WTC11 (cell line): Measurements from ENCODE around the gene PIP4K2C.

Experiments used
- ATF1 ChIP-seq: sonication (generic); formaldehyde crosslinking; IDR thresholded peaks from 2 replicates; pipeline ENCODE4 v1.8.1; 2023; ENCODE audit warnings: mild to moderate bottlenecking, moderate library complexity, missing genetic modification reagents
- CREM ChIP-seq: sonication (generic); formaldehyde crosslinking; IDR thresholded peaks from 2 replicates; pipeline ENCODE4 v1.8.1; 2022; ENCODE audit warnings: mild to moderate bottlenecking, missing genetic modification reagents, moderate library complexity
- E2F1 ChIP-seq: sonication (generic); formaldehyde crosslinking; IDR thresholded peaks from 2 replicates; pipeline ENCODE4 v1.8.0; 2022; ENCODE audit warnings: mild to moderate bottlenecking, missing genetic modification reagents
- E2F4 ChIP-seq: sonication (generic); formaldehyde crosslinking; IDR thresholded peaks from 2 replicates; pipeline ENCODE4 v1.8.1; 2022; ENCODE audit warnings: low read depth, mild to moderate bottlenecking, moderate library complexity, missing genetic modification reagents, borderline replicate concordance
- FOXJ3 ChIP-seq: sonication (generic); formaldehyde crosslinking; IDR thresholded peaks from 2 replicates; pipeline ENCODE4 v1.9.0; 2021; ENCODE audit warnings: missing genetic modification reagents, mild to moderate bottlenecking, borderline replicate concordance
- GABPB1 ChIP-seq: sonication (generic); formaldehyde crosslinking; IDR thresholded peaks from 2 replicates; pipeline ENCODE4 v1.8.1; 2023; ENCODE audit warnings: mild to moderate bottlenecking, missing genetic modification reagents
- JUN ChIP-seq: sonication (generic); formaldehyde crosslinking; IDR thresholded peaks from 2 replicates; pipeline ENCODE4 v1.8.0; 2023; ENCODE audit warnings: mild to moderate bottlenecking, missing genetic modification reagents
- MAX ChIP-seq: sonication (generic); formaldehyde crosslinking; IDR thresholded peaks from 2 replicates; pipeline ENCODE4 v1.8.0; 2022; ENCODE audit warnings: mild to moderate bottlenecking, missing genetic modification reagents
- SMAD4 ChIP-seq: sonication (generic); formaldehyde crosslinking; IDR thresholded peaks from 2 replicates; pipeline ENCODE4 v1.8.0; 2022; ENCODE audit warnings: mild to moderate bottlenecking, missing genetic modification reagents
- SP1 ChIP-seq: sonication (generic); formaldehyde crosslinking; conservative IDR thresholded peaks from 2 replicates; pipeline ENCODE4 v1.8.1; 2022; ENCODE audit warnings: missing genetic modification reagents
- ZNF416 ChIP-seq: fragments of 250-450 bp; sonication (Bioruptor Pico); IDR thresholded peaks from 2 replicates; pipeline ENCODE4 v1.9.0; 2021; ENCODE audit warnings: mild to moderate bottlenecking, inconsistent platforms
- ZNF423 ChIP-seq: fragments of 250-450 bp; sonication (Bioruptor Pico); IDR thresholded peaks from 2 replicates; pipeline ENCODE4 v2.1.2; 2022; ENCODE audit warnings: mild to moderate bottlenecking, moderate library complexity
- TF ChIP-seq, protein P1 (sequence below): fragments of 200-600 bp; IDR thresholded peaks from 2 replicates; pipeline ENCODE4 v1.8.0; 2022; ENCODE audit warnings: antibody characterized with exemption

GRCh38 chr12:57604454-57604991 lies 13.5 kb downstream of the PIP4K2C start, which contains the start of gene DTX3:
- no peak for TF ChIP-seq SMAD4 (CRISPR knock-in tag)
- TF ChIP-seq E2F4 (CRISPR knock-in tag), result no peak
- TF ChIP-seq E2F1 (CRISPR knock-in tag), result no peak
- TF ChIP-seq, protein P1, sequence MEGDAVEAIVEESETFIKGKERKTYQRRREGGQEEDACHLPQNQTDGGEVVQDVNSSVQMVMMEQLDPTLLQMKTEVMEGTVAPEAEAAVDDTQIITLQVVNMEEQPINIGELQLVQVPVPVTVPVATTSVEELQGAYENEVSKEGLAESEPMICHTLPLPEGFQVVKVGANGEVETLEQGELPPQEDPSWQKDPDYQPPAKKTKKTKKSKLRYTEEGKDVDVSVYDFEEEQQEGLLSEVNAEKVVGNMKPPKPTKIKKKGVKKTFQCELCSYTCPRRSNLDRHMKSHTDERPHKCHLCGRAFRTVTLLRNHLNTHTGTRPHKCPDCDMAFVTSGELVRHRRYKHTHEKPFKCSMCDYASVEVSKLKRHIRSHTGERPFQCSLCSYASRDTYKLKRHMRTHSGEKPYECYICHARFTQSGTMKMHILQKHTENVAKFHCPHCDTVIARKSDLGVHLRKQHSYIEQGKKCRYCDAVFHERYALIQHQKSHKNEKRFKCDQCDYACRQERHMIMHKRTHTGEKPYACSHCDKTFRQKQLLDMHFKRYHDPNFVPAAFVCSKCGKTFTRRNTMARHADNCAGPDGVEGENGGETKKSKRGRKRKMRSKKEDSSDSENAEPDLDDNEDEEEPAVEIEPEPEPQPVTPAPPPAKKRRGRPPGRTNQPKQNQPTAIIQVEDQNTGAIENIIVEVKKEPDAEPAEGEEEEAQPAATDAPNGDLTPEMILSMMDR, result no peak
- no peak for TF ChIP-seq MAX (CRISPR knock-in tag)
- TF ChIP-seq CREM, result no peak
- no peak for TF ChIP-seq GABPB1 (CRISPR knock-in tag)
- TF ChIP-seq ATF1 (CRISPR knock-in tag), result no peak
- no peak for TF ChIP-seq FOXJ3 (CRISPR knock-in tag)
- TF ChIP-seq SP1 (CRISPR knock-in tag), result no peak; the same call in 1 of the 2 replicates
- no peak for TF ChIP-seq JUN (CRISPR knock-in tag)
- TF ChIP-seq ZNF416 (CRISPR knock-in tag), result no peak
- no peak for TF ChIP-seq ZNF423
